SK-N-MC (cell line): ENCODE data around the gene CIAPIN1.
"Not testable (repeated sequence)": the region's sequence is repeated elsewhere in the genome, so short reads cannot be mapped to it uniquely, and the experiment has no call there.

Experiments
- DNase-seq: peaks from one replicate; pipeline ENCODE4 v3.0.0-alpha.2; 2011; ENCODE audit warnings: low read depth, low spot score
- H3K27ac ChIP-seq: fragments of 200-600 bp; sonication (generic); 2 replicates; pipeline ENCODE4 v1.5.1; 2016; ENCODE audit warnings: mixed run types
- H3K36me3 ChIP-seq: fragments of 200-600 bp; sonication (generic); 2 replicates; pipeline ENCODE4 v1.6.1; 2017; ENCODE audit warnings: antibody characterized with exemption, low read length, mixed read lengths; ENCODE audit not compliant: insufficient read depth
- H3K4me3 ChIP-seq: fragments of 200-600 bp; sonication (generic); 2 replicates; pipeline ENCODE4 v1.5.1; 2016
- H3K9ac ChIP-seq: fragments of 200-600 bp; sonication (generic); 2 replicates; pipeline ENCODE4 v1.8.0; 2017; ENCODE audit warnings: mixed run types, mixed read lengths; ENCODE audit not compliant: insufficient read length
- H3K9me3 ChIP-seq: fragments of 200-600 bp; sonication (generic); 2 replicates; pipeline ENCODE4 v1.6.1; 2017; ENCODE audit warnings: low read depth, mild to moderate bottlenecking, antibody characterized with exemption, low read length, moderate library complexity, mixed read lengths
- EZH2 ChIP-seq: fragments of 200-600 bp; sonication (generic); IDR thresholded peaks from one replicate; pipeline ENCODE4 v1.6.1; 2017; ENCODE audit warnings: antibody characterized with exemption
- FOXP2 ChIP-seq: optimal IDR thresholded peaks from 2 replicates; pipeline ENCODE3; 2011; ENCODE audit warnings: mild to moderate bottlenecking, moderate library complexity; ENCODE audit not compliant: insufficient read depth; ENCODE audit errors: extremely low read length, control extremely low read depth
- POLR2AphosphoS5 ChIP-seq: IDR thresholded peaks from 2 replicates; pipeline ENCODE4 v1.6.1; 2012; ENCODE audit warnings: mild to moderate bottlenecking, low read depth, low read length, borderline replicate concordance

The CIAPIN1 gene

GRCh38 chr16:57452021-57452420, 4.8 kb upstream of the CIAPIN1 start:
- H3K4me3 ChIP-seq, result no peak overlapping the region
- H3K9ac ChIP-seq, result no peak overlapping the region
- H3K36me3 ChIP-seq, result no peaks in the 10 kb centered on the region; the same call in 1 of the 2 replicates
- no peak for DNase-seq
- TF ChIP-seq EZH2, result no peak
- TF ChIP-seq POLR2AphosphoS5, result no peak
- TF ChIP-seq FOXP2, result no peak
- no peaks in the 10 kb centered on the region for H3K9me3 ChIP-seq
- no peak overlapping the region for H3K27ac ChIP-seq

GRCh38 chr16:57446531-57447185, 527 bp downstream of the CIAPIN1 start:
- Histone ChIP-seq H3K4me3 (peak overlapping the region; percentile 85), H3K9ac (peak overlapping the region; percentile 94), H3K27ac (no peak overlapping the region; the same call in 1 of the 2 replicates), H3K9me3 (no peaks in the 10 kb centered on the region), H3K36me3 (no peaks in the 10 kb centered on the region; the same call in 1 of the 2 replicates)
- no peak for TF ChIP-seq FOXP2
- no peak for TF ChIP-seq EZH2
- no peak for TF ChIP-seq POLR2AphosphoS5
- DNase-seq, result no peak

- Histone ChIP-seq H3K36me3 (peaks cover 4% of the 10 kb centered on the region; the same call in 1 of the 2 replicates), H3K9me3 (no peaks in the 10 kb centered on the region), H3K4me3 (no peak overlapping the region), H3K27ac (no peak overlapping the region), H3K9ac (no peak overlapping the region)
- TF ChIP-seq POLR2AphosphoS5 (no peak), EZH2 (no peak), FOXP2 (no peak)
- DNase-seq, result no peak
Measured at GRCh38 chr16:57445510-57445909, 1.7 kb downstream of the CIAPIN1 start.

- H3K9ac ChIP-seq, result no peak overlapping the region
- no peak for DNase-seq
- TF ChIP-seq EZH2 (no peak), FOXP2 (no peak)
- H3K9me3 ChIP-seq, result no peaks in the 10 kb centered on the region
- no peak overlapping the region for H3K27ac ChIP-seq
- no peak overlapping the region for H3K4me3 ChIP-seq
- H3K36me3 ChIP-seq, result peaks cover 4% of the 10 kb centered on the region; the same call in 1 of the 2 replicates
Measured at GRCh38 chr16:57444711-57445110, 2.5 kb downstream of the CIAPIN1 start.

GRCh38 chr16:57440551-57440950, 6.6 kb downstream of the CIAPIN1 start:
- not testable (repeated sequence) for H3K4me3 ChIP-seq, DNase-seq, H3K9me3 ChIP-seq, H3K9ac ChIP-seq, H3K27ac ChIP-seq
- peaks cover 13% of the 10 kb centered on the region; the same call in 1 of the 2 replicates for H3K36me3 ChIP-seq

GRCh38 chr16:57439947-57440346, 7.2 kb downstream of the CIAPIN1 start:
- not testable (repeated sequence) for H3K9ac ChIP-seq, H3K9me3 ChIP-seq, H3K4me3 ChIP-seq, H3K27ac ChIP-seq, DNase-seq
- H3K36me3 ChIP-seq, result peaks cover 13% of the 10 kb centered on the region; the same call in 1 of the 2 replicates

- TF ChIP-seq POLR2AphosphoS5 (no peak), FOXP2 (no peak), EZH2 (no peak)
- peaks cover 32% of the 10 kb centered on the region; the same call in 1 of the 2 replicates for H3K36me3 ChIP-seq
Measured at GRCh38 chr16:57435838-57436237, 11.3 kb downstream of the CIAPIN1 start.

GRCh38 chr16:57434003-57434402, 13.2 kb downstream of the CIAPIN1 start:
- peaks cover 32% of the 10 kb centered on the region; the same call in 1 of the 2 replicates for H3K36me3 ChIP-seq
- no peak overlapping the region for H3K4me3 ChIP-seq
- no peak for TF ChIP-seq FOXP2
- no peak for TF ChIP-seq POLR2AphosphoS5
- no peak for TF ChIP-seq EZH2
- H3K27ac ChIP-seq, result no peak overlapping the region
- no peak for DNase-seq
- H3K9me3 ChIP-seq, result no peaks in the 10 kb centered on the region
- no peak overlapping the region for H3K9ac ChIP-seq

More at GRCh38 chr16:57435838-57436237, 11.3 kb downstream of the CIAPIN1 start:
- Histone ChIP-seq H3K9ac (no peak overlapping the region), H3K4me3 (no peak overlapping the region), H3K27ac (no peak overlapping the region), H3K9me3 (no peaks in the 10 kb centered on the region)
- no peak for DNase-seq

GRCh38 chr16:57432989-57433388, 14.2 kb downstream of the CIAPIN1 start:
- TF ChIP-seq EZH2 (no peak), POLR2AphosphoS5 (no peak), FOXP2 (no peak)
- Histone ChIP-seq H3K27ac (no peak overlapping the region), H3K9ac (no peak overlapping the region), H3K4me3 (no peak overlapping the region), H3K36me3 (peaks cover 28% of the 10 kb centered on the region; the same call in 1 of the 2 replicates), H3K9me3 (no peaks in the 10 kb centered on the region)
- no peak for DNase-seq
